ENCODE results near the gene TRIM66.

GRCh38 chr11:8614497-8614896 lies 68.0 kb downstream of the TRIM66 start:
- TF ChIP-seq TAF1 (IDR thresholded peaks at IDR 0.05; ENCODE audit: borderline replicate concordance, insufficient read depth, low read length) (no peak), REST (IDR thresholded peaks at IDR 0.05; ENCODE audit: insufficient read depth in 1 of 2, low read depth in 2 of 2, low read length in 2 of 2) (no peak), POLR2AphosphoS5 (IDR thresholded peaks at IDR 0.05; ENCODE audit: low read depth, low read length) (no peak), SIN3A (IDR thresholded peaks at IDR 0.05; ENCODE audit: borderline replicate concordance, insufficient read depth, low read length) (no peak), FOXP2 (optimal IDR thresholded peaks at IDR 0.05; ENCODE audit: borderline replicate concordance, extremely low read depth, extremely low read length, insufficient read depth) (no peak)
